ENCODE data around the gene CYTL1. TPM values are rescaled to one million over a fixed set of nuclear protein-coding genes. Genes with fewer than 3 reads are reported as not detected.
A peak's percentile ranks its signal among the peaks of the same experiment; 100 is the strongest.

Gene CYTL1
- total RNA-seq, 2 experiments from 2014 or later: not detected

DNA sequence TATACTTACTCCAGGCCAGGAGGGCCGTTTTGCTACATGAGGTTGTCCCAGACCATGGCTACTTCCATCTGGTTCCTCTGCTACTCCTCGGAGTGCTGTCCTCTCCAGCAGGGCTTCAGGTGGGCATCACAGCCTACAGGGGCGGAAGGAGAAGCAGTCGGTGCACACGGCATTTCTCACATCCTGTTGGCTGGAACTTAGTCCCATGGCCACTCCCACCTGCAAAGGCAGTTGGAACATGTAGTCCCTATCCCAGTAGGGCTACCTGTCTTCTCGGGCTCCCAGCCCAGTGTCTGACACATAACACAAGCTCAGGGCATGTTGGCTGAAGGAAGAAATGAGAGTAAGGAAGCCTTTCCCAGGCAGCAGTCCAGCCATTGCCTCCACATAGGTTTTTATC, 24.3 kb upstream of the CYTL1 start:
- Mint-ChIP-seq H3K4me3 (no peak overlapping the region), H3K27me3 (peaks cover 26% of the 10 kb centered on the region), H3K4me1 (no peaks in the 10 kb centered on the region), H3K36me3 (no peaks in the 10 kb centered on the region), H3K27ac (no peak overlapping the region), H3K9me3 (no peaks in the 10 kb centered on the region)
- ATAC-seq (ENCODE audit: low read depth): no peak
- POLR2A ChIA-PET: no interaction called here
- DNase-seq: no peak

DNA sequence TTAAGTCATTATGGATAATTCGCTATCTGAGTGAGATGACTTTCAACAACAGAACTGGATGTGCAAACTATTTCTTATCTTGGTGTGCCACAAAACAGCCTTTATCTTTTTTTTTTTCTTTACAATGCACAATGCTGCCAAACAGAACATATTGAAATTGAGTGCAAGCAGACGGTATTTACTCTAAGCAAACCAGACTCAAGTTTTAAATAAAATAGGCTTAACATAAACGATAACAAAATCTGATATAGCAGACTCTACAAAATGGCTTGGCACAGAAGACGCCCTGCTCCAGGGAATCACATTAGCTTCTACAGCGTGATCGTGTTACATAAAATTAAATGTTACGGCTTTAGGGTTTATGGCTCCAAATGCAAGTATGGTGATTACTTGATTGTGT, 22.4 kb upstream of the CYTL1 start:
- Mint-ChIP-seq H3K36me3 (no peaks in the 10 kb centered on the region), H3K4me3 (no peak overlapping the region)

DNA sequence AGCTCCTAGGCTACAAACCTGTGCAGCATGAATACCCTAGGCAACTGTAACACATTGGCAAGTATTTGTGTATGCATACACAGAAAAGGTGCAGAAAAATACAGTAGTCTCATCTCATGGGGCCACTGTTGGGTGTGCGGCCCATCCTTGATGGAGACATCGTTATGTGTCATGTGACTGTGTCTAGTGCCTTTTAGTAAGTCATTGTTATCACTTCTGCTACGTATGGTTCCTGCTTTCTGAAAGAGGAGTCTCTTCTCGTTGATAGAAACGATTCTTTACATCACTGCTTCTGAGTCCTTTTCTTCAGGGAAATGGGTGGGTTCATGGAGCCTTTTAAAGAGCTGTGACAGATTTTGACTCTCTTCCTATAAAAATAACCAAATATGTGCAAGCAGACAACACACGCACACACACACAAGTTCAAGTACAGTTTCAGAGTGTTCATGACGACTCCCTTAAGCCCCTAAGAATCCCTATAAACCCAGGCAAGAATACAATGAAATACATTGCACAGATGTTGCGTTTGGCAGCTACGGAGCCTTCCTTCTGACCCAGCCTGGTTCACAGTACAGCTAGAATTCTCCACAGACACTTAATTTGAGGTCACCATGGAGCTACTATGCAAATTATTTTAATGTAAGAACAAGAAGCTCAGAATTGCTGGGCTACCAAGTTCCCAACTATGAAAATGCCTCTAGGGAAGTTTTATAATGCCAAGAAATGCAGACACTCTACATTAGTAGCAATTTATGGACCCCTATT, 21.8 kb upstream of the CYTL1 start:
- DNase-seq: no peak
- H3K36me3 Mint-ChIP-seq: no peaks in the 10 kb centered on the region
- peaks cover 17% of the 10 kb centered on the region for H3K27me3 Mint-ChIP-seq
- POLR2A ChIA-PET: no interaction called here
- H3K9me3 Mint-ChIP-seq: no peaks in the 10 kb centered on the region
- H3K4me1 Mint-ChIP-seq: no peaks in the 10 kb centered on the region
- H3K4me3 Mint-ChIP-seq: no peak overlapping the region
- no peak overlapping the region for H3K27ac Mint-ChIP-seq
- no peak for ATAC-seq (ENCODE audit: low read depth)

More for the DNA sequence above, 22.4 kb upstream of the CYTL1 start:
- H3K9me3 Mint-ChIP-seq: no peaks in the 10 kb centered on the region
- no peak overlapping the region for H3K27ac Mint-ChIP-seq
- no peaks in the 10 kb centered on the region for H3K4me1 Mint-ChIP-seq
- DNase-seq (no peak), ATAC-seq (ENCODE audit: low read depth) (no peak)
- POLR2A ChIA-PET: no interaction called here
- peaks cover 23% of the 10 kb centered on the region for H3K27me3 Mint-ChIP-seq

DNA sequence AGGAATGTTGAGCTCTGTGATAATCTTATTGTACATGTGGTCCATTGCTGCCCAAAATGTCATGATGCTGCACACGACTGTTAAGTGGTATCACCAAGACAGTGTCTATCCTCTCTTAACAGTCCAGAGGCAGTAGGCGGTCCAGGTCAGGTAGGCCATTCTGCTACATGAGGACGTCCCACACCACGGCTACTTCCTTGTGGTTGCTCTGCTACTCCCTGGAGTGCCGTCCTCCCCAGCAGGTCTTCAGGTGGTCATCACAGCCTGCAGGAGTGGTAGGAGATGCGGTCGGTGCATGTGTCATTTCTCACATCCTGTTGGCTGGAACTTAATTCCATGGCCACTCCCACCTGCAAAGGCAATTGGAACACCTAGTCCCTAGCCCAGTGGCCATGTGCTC, 20.5 kb upstream of the CYTL1 start:
- Mint-ChIP-seq H3K9me3 (no peaks in the 10 kb centered on the region), H3K4me1 (no peaks in the 10 kb centered on the region), H3K27me3 (peaks cover 8% of the 10 kb centered on the region), H3K4me3 (no peak overlapping the region), H3K27ac (no peak overlapping the region), H3K36me3 (no peaks in the 10 kb centered on the region)
- DNase-seq: no peak
- no peak for ATAC-seq (ENCODE audit: low read depth)
- POLR2A ChIA-PET: no interaction called here

DNA sequence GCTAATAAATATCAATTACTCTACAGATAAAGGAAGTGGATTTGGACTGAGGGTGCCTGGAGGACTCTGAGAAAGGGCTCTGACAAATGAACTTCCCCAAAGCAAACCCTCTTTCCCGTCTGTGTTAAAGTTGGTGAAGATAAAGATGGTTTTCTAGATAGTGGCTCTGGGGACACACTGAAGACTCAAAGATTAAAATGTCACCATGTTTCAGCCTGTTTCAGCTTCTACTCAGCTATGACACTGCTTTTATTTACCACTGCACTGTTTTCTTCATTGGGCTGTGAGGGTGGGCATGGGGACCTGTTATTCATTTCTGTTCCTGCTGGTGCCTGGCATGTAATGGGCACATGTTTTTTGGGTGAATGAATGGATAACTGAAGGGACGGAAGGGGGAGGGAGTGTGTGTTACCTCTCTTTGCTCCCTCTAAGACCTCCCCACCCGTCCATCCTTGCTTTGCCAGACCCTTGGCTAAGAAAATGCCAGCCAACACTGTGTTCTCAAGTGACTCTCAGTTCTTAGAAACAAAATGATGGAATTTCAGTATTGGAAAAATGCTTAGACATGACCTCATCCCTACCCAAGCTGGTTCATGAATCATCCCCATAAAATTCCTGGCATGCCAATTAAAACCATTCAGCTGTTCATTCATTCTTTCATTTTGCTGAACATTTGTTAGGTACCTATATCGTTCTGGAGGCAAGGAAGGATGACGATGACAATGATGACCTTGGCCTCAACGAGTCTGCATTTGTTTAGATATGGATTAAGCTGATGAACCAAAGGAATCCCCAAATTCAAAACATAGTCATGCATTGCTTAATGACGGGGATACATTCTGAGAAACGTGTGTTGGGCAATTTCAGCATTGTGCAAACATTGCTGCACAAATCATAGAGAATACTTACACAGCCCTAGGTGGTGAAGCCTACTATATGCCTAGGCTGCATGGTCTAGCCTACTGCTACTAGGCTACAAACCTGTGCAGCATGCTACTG, 18.6 kb upstream of the CYTL1 start:
- Mint-ChIP-seq H3K9me3 (no peaks in the 10 kb centered on the region), H3K27ac (no peak overlapping the region), H3K4me1 (peaks cover 11% of the 10 kb centered on the region), H3K27me3 (peaks cover 9% of the 10 kb centered on the region), H3K36me3 (no peaks in the 10 kb centered on the region), H3K4me3 (no peak overlapping the region)
- ATAC-seq (ENCODE audit: low read depth) (no peak), DNase-seq (no peak)
- POLR2A ChIA-PET: no interaction called here

DNA sequence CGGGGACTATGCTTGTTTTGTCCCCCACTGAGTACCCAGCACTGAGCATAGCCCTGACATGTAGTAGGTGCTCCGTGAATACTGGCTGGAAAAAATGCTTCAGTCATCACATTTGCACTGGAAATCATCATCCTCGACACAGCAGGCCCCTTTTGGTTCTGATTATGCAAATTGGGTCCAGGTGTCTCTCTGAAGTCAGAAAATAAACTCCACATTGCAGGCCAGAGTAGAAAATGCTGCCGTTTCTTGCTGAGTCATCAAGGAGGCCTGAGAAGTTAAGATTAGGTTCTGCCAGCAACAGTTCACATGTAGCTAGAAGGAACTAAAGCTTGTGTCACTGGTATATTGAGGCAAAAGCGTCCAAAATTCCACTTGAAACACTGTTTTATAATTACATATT, 17.0 kb upstream of the CYTL1 start:
- H3K27me3 Mint-ChIP-seq: peaks cover 9% of the 10 kb centered on the region
- peaks cover 13% of the 10 kb centered on the region for H3K4me1 Mint-ChIP-seq
- peaks cover 2% of the 10 kb centered on the region for H3K36me3 Mint-ChIP-seq
- ATAC-seq (ENCODE audit: low read depth): no peak
- no peak overlapping the region for H3K27ac Mint-ChIP-seq
- no peak overlapping the region for H3K4me3 Mint-ChIP-seq
- POLR2A ChIA-PET: no interaction called here
- DNase-seq: no peak
- H3K9me3 Mint-ChIP-seq: peaks cover 1% of the 10 kb centered on the region

DNA sequence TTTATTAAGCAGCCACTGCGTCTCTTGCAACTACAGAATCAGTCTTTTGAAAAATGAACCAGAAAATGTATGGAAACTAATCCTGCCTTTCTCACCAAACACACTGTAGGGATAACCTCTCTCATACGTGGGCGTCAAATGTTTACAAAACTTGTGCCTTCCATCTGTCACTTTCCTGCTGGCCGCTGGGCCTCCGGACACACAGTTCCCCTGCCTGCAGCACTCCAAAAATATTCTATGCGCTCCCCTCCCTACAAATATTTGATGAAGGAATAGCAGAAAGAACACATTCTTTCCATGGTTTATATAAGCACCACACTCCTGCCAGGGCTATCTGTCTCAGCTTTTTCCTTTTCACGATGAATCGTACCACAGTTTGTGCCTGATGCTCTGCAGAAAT, 14.9 kb upstream of the CYTL1 start:
- Mint-ChIP-seq H3K36me3 (peaks cover 2% of the 10 kb centered on the region), H3K4me1 (peaks cover 13% of the 10 kb centered on the region), H3K9me3 (peaks cover 1% of the 10 kb centered on the region), H3K27me3 (peaks cover 9% of the 10 kb centered on the region), H3K4me3 (peak overlapping the region; percentile 42), H3K27ac (no peak overlapping the region)
- ATAC-seq (ENCODE audit: low read depth) (no peak), DNase-seq (no peak)
- POLR2A ChIA-PET: no interaction called here

DNA sequence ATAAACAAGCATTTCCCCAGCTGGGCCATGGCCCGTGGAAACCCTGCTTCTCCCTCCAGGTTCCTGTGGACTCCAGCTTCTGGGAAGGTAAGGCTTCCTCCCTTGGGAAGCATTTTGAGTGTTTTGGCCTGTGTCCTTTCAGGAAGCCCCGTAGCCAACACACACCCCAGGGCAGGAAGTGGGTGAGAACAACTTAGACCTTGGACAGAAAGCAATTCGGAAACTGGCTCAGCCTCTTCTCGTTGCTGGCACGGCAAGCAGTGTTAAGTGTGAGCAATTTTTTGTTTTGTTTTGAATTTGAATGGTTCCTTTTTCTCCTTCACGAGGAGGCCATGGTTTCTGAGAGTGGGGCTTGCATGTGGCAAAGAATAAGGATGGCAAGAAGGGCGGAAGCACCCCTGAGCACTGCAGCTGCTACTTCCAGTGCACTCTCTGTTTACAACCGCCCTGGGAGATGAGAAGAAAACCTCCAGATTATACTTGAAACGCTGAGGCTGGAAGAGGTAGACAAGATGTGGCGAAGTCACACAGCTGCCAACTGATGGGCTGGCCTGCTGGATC, 14.1 kb upstream of the CYTL1 start:
- Mint-ChIP-seq H3K4me1 (peaks cover 13% of the 10 kb centered on the region), H3K27ac (peak overlapping the region; percentile 68), H3K4me3 (peak overlapping the region; percentile 29), H3K36me3 (peaks cover 2% of the 10 kb centered on the region), H3K9me3 (peaks cover 1% of the 10 kb centered on the region), H3K27me3 (peaks cover 9% of the 10 kb centered on the region)
- ATAC-seq (ENCODE audit: low read depth) (peak; percentile 47), DNase-seq (no peak)
- POLR2A ChIA-PET: no interaction called here

DNA sequence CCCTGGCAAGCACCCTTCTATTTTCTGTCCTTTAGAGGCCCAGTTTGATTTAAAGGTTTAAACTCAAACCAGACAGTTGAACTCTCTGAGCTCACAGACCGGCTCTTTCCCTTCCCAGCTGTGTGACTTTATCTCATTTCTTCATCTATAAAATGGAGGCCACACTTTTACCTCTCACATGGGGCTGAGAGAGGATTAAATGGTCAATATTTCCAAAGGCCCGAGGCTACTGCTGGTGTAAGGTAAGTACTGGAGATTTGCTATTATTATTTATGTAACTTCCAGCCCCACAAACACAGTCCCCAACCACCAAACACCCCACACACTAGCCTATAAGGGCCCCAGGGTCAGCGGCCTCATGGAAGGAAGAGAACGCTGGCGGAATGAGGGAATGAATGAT, 13.6 kb upstream of the CYTL1 start:
- DNase-seq (no peak), ATAC-seq (ENCODE audit: low read depth) (no peak)
- peaks cover 9% of the 10 kb centered on the region for H3K27me3 Mint-ChIP-seq
- POLR2A ChIA-PET: no interaction called here
- no peak overlapping the region for H3K27ac Mint-ChIP-seq
- H3K4me3 Mint-ChIP-seq: no peak overlapping the region
- peaks cover 2% of the 10 kb centered on the region for H3K36me3 Mint-ChIP-seq
- H3K9me3 Mint-ChIP-seq: peaks cover 1% of the 10 kb centered on the region
- peaks cover 13% of the 10 kb centered on the region for H3K4me1 Mint-ChIP-seq

DNA sequence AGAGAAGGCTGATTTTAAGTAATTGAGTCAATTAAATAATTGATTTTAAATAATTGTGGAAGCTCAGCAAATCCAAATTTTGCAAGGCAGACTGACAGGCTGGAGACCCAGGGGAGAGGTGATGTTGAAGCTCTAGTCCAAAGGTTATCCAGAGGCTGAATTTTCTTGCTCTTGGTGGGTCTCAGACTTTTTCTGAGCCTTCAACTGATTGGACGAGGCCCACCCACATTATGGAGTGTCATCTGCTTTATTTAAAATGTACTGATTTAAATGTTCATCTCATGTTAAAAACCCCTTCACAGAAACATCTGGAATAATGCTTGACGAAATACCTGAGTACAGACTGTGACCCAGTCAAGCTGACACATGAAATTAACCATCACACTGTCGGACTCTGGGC, 11.7 kb upstream of the CYTL1 start:
- Mint-ChIP-seq H3K4me3 (no peak overlapping the region), H3K27ac (no peak overlapping the region), H3K4me1 (peaks cover 13% of the 10 kb centered on the region), H3K9me3 (peaks cover 1% of the 10 kb centered on the region), H3K27me3 (peaks cover 9% of the 10 kb centered on the region), H3K36me3 (peaks cover 2% of the 10 kb centered on the region)
- POLR2A ChIA-PET: interaction anchor here (0.6 kb wide), 1 partner anchor 181 kb away, joined by 6 read pairs; no protein-coding TSS in a partner anchor
- ATAC-seq (ENCODE audit: low read depth) (no peak), DNase-seq (no peak)

DNA sequence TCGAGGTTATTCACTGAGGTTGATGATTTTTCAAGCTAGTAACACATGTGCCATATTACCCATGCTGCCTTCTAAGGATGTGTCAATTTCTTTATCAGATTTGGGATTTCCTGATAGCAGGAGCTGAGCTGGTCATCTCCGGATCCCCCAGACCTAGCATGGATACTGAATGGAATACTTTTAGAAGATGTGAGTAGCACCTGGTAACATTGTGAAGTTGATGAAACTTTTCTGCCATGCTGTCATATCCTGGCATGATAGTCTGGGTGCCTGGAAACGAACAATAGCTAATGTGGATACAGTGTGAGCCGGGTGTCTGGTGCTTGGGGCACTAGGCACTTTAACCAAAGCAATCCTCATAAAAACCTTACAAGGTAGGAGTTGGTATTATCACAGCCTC, 11.0 kb upstream of the CYTL1 start:
- DNase-seq (no peak), ATAC-seq (ENCODE audit: low read depth) (no peak)
- H3K4me3 Mint-ChIP-seq: no peak overlapping the region
- H3K9me3 Mint-ChIP-seq: peaks cover 1% of the 10 kb centered on the region
- POLR2A ChIA-PET: no interaction called here
- H3K27me3 Mint-ChIP-seq: peaks cover 9% of the 10 kb centered on the region
- H3K4me1 Mint-ChIP-seq: peaks cover 13% of the 10 kb centered on the region
- H3K36me3 Mint-ChIP-seq: peaks cover 2% of the 10 kb centered on the region
- H3K27ac Mint-ChIP-seq: no peak overlapping the region

DNA sequence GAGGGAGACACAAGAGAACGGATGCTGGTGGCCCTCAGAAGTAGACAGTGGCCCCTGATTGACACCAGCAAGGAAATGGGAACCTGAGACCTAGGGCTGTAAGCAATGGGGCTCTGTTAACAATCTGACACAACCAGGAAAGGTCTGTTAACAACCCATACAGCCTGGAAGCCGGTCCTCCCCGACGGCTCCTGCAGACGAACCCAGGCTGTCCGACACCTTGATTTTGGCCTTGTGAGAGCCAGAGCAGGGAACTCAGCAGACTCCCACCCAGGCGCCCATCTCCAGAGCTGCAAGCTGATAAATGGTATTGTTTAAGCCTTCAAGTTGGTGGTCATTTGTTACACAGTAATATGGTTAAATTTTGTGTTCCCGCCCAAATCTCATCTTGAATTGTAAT, 10.2 kb upstream of the CYTL1 start:
- DNase-seq: no peak
- Mint-ChIP-seq H3K36me3 (peaks cover 2% of the 10 kb centered on the region), H3K27me3 (peaks cover 3% of the 10 kb centered on the region), H3K4me3 (no peak overlapping the region), H3K4me1 (peaks cover 13% of the 10 kb centered on the region), H3K9me3 (peaks cover 1% of the 10 kb centered on the region), H3K27ac (no peak overlapping the region)
- no peak for ATAC-seq (ENCODE audit: low read depth)
- POLR2A ChIA-PET: no interaction called here

DNA sequence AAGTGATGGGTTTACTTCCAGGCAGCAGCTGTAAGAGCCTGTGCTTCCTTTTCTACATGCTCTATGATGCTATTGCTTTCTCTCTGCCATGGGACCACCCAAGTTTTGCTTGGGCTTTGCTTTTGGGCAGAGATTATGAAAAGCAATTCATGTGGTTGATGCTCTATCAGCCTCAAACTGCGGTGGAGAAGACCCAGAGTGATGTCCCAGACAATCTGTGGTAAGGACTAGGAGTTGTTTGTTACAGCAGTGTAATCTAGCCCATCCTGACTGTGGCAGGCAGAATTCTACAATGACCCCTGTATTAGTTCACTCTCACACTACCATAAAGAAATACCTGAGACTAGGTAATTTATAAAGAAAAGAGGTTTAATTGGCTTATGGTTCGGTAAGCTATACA, 9.2 kb upstream of the CYTL1 start:
- no peak overlapping the region for H3K4me3 Mint-ChIP-seq
- POLR2A ChIA-PET: no interaction called here
- H3K4me1 Mint-ChIP-seq: peaks cover 6% of the 10 kb centered on the region
- no peaks in the 10 kb centered on the region for H3K27me3 Mint-ChIP-seq
- H3K36me3 Mint-ChIP-seq: peaks cover 2% of the 10 kb centered on the region
- H3K27ac Mint-ChIP-seq: no peak overlapping the region
- H3K9me3 Mint-ChIP-seq: peaks cover 1% of the 10 kb centered on the region
- DNase-seq: no peak
- ATAC-seq (ENCODE audit: low read depth): no peak
